NOMO-1 (cell line): Measurements from ENCODE around the gene RTBDN.

Experiments
- DNase-seq, 2 experiments: peaks; one replicate each; lab custom pipeline; 2025; ENCODE audit not compliant: unreplicated experiment in 2 of 2; lab: John Stamatoyannopoulos, UW

The RTBDN gene

GRCh38 chr19:12793290-12794195 lies 40.8 kb downstream of the RTBDN start:
- peak; percentile 75 to 90 for DNase-seq

GRCh38 chr19:12792853-12793289 lies 41.5 kb downstream of the RTBDN start:
- DNase-seq, result no peak

GRCh38 chr19:12792051-12792852 lies 42.1 kb downstream of the RTBDN start:
- DNase-seq, result peak; percentile 72 to 78

DNA sequence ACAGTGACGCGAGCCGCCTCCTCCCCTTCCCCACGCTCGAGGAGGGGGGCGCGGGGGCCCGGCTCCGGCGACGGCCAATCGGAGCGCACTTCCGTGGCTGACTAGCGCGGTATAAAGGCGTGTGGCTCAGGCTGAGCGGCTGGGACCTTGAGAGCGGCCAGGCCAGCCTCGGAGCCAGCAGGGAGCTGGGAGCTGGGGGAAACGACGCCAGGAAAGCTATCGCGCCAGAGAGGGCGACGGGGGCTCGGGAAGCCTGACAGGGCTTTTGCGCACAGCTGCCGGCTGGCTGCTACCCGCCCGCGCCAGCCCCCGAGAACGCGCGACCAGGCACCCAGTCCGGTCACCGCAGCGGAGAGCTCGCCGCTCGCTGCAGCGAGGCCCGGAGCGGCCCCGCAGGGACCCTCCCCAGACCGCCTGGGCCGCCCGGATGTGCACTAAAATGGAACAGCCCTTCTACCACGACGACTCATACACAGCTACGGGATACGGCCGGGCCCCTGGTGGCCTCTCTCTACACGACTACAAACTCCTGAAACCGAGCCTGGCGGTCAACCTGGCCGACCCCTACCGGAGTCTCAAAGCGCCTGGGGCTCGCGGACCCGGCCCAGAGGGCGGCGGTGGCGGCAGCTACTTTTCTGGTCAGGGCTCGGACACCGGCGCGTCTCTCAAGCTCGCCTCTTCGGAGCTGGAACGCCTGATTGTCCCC lies 42.9 kb downstream of the RTBDN start, which contains the start of gene JUNB:
JUNB (plus strand) TSS at position 142 of the 706 bp plus-strand sequence; CDS start at position 428, 286 bp downstream.
- peak; percentile 89 to 95 for DNase-seq

DNA sequence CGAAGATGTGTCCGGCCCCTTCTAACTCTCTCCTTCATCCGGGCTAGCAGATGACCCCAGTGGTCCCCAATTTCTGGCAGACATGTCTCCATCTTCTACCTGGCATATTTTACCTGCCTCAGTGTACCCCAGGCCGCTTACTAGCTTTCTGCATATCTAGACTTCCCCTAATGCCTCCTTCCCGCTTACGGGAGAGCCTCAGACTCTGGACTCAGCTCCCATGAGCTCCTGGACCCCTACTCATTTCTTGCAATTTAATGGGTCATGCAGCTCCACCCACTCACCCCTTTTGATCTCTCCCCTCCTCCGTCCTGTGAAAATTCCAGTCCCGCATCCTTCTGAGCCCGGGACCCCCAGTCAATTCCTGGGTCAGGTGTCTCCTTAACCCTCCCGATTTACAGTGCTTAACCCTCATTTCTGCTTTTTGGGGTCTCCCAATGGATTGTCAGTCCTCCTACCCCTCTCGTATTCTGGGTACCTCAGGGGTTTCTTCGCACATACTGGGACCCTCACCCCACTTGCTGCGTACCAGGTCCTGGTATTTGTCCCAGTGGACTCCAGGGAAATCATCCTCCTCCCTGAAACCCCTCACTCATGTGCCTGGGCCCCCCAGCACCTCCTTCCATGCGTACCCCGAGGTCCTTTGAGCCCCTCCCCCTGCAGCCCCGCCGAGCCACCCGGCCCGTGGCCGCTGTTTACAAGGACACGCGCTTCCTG lies 43.6 kb downstream of the RTBDN start:
- DNase-seq, result peak in 1 of 2 experiments; percentile 20

DNA sequence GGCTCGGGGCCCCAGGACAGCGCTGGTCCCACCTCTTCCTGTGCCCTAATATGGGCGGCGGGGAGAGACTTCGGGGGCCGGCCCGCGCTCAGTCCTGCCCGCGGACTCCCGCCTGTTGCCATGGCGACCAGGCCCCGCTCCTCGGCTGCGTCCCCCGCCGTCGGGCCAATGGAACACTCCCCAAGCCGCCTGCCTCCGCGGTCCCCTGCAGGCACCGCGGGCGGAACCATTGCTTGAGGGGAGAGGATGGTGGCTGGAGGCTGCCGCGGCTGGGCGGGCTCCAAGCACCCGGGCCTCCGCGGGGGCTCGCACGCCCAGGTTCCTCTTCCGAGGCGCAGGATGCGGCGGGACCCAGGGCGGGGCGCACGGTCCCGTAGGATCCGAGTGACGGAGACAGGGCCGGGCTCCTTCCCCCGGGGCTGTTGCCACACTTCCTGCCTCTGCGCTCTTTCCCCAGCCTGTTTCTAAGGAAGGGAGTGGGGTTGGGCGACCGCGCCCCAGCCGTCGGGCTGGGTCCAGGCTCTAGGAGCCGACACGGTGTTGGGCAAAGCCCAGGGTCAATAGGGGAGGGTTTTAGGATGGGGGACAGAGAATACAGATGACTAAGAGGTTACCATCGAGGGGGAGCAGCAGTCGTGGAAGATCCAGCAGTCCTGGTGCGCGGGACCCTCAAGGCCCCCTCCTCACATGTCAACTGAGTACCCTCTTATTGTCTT lies 44.3 kb downstream of the RTBDN start:
- DNase-seq, result peak; percentile 97 to 100

DNA sequence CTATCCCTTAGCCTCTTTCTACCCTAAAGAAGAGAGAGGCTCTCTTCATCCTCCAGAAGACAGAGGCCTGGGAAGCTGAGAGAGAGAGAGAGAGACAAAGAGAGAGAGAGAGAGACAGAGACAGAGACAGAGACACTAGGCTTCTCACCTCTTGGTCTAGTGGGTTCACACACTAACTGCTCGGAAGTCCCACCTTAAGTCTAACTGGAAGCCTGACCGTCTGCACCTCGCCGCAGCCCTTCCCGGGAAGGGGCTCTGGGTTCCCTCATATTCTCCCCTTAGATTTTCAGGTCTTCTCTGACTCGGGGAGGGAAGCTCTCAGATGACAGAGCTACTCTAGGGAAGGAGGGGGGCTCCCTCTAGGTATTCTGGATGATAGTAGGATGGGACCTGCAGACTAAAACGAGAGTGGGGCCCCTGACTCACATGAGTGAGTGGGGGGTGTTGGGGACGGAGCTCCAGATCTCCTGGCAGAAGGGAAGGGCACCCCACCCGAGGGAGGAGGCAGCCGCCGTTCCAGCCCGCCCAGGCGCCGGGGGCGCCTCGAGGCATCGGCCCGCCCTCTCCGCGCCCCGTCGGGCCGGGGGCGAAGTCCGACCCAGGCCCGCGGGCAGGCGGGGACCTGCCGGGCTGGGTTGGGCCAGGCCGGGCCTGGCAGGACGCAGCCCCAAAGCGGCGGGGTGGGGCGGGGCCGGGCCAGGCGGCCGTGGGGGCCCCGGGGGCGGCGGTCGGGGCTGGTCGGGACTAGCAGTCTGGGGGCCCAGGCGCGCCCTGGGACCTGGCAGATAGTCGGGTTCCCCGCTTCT lies 45.1 kb downstream of the RTBDN start:
- DNase-seq, result peak in 1 of 2 experiments; percentile 51

GRCh38 chr19:12788682-12789097 lies 45.7 kb downstream of the RTBDN start:
- DNase-seq, result peak in 1 of 2 experiments; percentile 51

GRCh38 chr19:12788042-12788681 lies 46.2 kb downstream of the RTBDN start:
- DNase-seq, result no peak

DNA sequence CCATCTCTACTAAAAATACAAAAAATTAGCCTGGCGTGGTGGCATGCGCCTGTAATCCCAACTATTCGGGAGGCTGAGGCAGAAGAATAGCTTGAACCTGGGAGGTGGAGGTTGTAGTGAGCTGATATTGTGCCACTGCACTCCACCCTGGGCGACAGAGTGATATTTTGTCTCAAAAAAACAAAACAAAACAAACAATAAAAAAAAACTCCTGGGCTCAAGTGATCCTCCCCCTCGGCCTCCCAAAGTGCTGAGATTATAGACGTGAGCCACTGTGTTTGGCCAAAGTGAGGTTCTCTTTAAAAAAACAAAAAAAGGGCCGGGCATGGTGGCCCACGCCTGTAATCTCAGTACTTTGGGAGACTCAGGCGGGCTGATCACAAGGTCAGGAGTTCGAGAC lies 46.9 kb downstream of the RTBDN start:
- DNase-seq, result no peak

DNA sequence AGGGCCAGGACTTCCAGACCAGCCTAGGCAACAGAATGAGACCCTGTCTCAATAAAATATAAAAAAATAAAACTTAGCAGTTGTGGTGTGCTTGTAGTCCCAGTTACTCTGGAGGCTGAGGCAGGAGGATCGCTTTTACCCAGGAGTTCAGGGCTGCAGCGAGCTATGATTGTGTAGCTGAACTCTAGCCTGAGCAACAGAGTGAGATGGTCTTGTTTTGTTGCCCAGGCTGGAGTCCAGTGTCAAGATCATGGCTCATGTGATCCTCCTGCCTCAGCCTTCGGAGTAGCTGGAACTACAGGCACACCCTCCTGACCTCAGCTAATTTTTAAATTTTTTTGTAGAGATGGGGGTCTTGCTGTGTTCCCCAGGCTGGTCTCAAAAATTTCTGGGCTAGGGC lies 47.4 kb downstream of the RTBDN start:
- no peak for DNase-seq

DNA sequence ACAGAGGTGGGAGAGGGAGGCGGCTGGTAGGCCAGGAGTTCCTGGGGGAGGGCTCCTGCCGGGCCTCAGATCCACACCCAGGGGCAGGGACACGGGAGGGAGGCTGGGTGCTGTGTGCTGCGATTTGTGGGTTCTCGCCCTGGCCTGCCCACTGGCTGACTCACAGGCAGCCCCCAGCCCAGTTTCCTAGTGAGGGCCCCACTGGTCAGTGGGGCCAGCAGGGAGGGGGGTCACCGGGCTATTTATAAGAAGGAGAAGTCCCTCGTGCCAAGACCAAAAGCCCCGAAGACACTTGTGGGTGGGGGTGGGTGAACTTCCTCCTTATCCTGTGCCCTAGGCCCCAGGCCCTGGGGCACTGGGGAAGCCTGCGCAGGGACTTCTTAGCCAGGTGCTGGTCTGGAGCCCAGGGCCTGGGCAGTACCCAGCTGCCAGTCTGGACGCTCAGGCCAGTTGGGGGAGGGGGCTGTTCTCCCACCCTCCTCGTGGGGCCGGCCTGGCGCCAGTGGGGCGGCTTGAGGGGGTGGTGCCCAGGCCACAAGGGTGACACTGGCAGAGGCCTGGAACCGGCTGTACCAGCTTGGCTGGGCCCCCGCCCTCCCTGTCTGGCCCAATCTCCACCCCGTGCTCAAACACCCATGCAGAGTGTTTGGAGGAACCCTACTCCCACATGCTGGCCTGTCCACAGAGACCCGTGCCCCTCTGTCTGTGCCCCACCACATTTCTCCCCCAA lies 48.1 kb downstream of the RTBDN start:
- DNase-seq, result peak; percentile 60 to 85

DNA sequence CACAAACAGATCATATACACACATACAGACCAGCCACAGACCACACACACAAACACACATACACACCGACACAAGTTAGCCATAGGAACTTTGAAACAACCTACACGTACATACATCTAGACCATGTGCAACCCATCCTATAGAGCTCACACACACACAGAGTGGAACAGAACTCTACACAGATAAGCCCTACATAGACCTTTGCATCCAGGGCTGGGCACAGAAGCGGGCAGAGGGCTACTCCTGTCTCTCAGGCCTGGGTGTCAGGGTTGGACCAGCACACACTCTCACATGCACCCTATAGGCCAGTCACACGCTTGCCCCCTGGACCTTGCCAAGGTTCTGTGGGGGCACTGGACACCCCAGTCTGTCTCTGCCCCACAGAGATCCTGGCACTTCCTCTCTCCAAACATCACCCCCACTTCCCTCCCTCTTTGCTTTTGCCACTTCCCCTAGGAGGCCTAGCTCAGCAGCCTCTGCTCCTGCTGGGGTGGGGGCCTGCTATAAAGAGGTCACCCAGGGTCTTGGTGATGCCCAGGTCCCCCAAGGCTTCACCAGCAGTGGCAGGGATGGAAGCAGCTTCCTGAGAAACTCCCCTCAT lies 48.8 kb downstream of the RTBDN start:
- peak; percentile 62 to 83 for DNase-seq

GRCh38 chr19:12784871-12785430 lies 49.4 kb downstream of the RTBDN start:
- DNase-seq, result no peak

DNA sequence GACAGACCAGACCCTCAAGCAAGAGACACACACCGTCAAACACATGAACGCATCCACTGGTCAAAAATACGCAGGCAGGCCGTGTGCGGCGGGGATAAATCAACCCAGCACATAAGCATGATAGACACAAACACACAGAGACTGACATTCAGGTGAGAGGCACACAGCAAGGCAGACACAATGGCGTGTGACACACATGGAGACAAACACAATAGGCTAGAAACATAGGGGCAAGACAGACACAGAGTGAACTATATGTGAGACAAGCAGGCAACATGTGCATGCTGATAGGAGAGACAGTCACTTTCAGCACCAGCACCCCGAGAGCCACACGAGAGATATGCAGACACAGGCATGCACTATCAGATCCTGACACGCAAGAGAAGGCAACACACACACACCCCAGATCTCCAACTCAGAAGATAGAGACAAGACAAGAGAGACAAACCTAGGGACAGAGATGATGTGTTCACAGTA lies 49.9 kb downstream of the RTBDN start:
- no peak for DNase-seq

GRCh38 chr19:12783849-12784393 lies 50.5 kb downstream of the RTBDN start:
- DNase-seq, result no peak
